Measurements from ENCODE around the gene ISL1.

The ISL1 gene

GRCh38 chr5:51416149-51416548, 32.9 kb downstream of the ISL1 start:
- H3K27me3 ChIP-seq = no peaks in the 10 kb centered on the region
- no peaks in the 10 kb centered on the region for H3K4me1 ChIP-seq (ENCODE audit: control insufficient read depth in 1 of 2, insufficient read depth in 1 of 2, low read depth in 1 of 2, low read length in 1 of 2)
- no peaks in the 10 kb centered on the region for H3K36me3 ChIP-seq

GRCh38 chr5:51433052-51433710, 49.9 kb downstream of the ISL1 start:
- H3K9me3 ChIP-seq = no peaks in the 10 kb centered on the region
- no peaks in the 10 kb centered on the region for H3K4me1 ChIP-seq (ENCODE audit: control insufficient read depth in 1 of 2, insufficient read depth in 1 of 2, low read depth in 1 of 2, low read length in 1 of 2)
- no peak overlapping the region for H3K4me3 ChIP-seq (ENCODE audit: low read depth in 1 of 2, low read length in 1 of 2)
- no peaks in the 10 kb centered on the region for H3K27me3 ChIP-seq
- TF ChIP-seq, protein P1, sequence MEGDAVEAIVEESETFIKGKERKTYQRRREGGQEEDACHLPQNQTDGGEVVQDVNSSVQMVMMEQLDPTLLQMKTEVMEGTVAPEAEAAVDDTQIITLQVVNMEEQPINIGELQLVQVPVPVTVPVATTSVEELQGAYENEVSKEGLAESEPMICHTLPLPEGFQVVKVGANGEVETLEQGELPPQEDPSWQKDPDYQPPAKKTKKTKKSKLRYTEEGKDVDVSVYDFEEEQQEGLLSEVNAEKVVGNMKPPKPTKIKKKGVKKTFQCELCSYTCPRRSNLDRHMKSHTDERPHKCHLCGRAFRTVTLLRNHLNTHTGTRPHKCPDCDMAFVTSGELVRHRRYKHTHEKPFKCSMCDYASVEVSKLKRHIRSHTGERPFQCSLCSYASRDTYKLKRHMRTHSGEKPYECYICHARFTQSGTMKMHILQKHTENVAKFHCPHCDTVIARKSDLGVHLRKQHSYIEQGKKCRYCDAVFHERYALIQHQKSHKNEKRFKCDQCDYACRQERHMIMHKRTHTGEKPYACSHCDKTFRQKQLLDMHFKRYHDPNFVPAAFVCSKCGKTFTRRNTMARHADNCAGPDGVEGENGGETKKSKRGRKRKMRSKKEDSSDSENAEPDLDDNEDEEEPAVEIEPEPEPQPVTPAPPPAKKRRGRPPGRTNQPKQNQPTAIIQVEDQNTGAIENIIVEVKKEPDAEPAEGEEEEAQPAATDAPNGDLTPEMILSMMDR (IDR thresholded peaks at IDR 0.05) = no peak
- H3K36me3 ChIP-seq = no peaks in the 10 kb centered on the region
- H3K27ac ChIP-seq = no peak overlapping the region

More at GRCh38 chr5:51416149-51416548, 32.9 kb downstream of the ISL1 start:
- Histone ChIP-seq H3K27ac (no peak overlapping the region), H3K4me3 (ENCODE audit: low read depth in 1 of 2, low read length in 1 of 2) (no peak overlapping the region), H3K9me3 (no peaks in the 10 kb centered on the region)
- TF ChIP-seq, protein P1 (IDR thresholded peaks at IDR 0.05) = no peak

DNA sequence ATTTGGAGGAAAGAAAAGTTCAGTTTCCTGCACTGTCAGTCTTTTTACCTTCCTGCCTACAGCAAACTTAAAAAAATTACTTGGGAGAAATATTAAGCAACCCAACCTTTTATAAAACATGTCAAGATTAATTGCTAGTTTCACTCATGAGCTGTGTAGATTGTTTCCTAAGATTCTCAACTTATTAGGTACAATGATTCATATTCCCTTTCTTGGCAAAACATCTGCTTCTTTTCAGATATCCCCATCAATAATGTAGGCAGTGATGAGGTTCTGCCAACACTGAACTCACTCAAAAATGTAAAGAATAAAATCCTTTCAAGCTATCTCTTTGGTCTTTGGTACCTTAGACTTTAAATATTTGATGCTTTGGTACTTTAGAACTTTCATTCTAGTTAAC, 56.0 kb downstream of the ISL1 start:
- H3K27me3 ChIP-seq = no peaks in the 10 kb centered on the region
- no peaks in the 10 kb centered on the region for H3K9me3 ChIP-seq
- no peak overlapping the region for H3K27ac ChIP-seq
- H3K4me1 ChIP-seq (ENCODE audit: control insufficient read depth in 1 of 2, insufficient read depth in 1 of 2, low read depth in 1 of 2, low read length in 1 of 2) = no peaks in the 10 kb centered on the region
- TF ChIP-seq, protein P1 (IDR thresholded peaks at IDR 0.05) = no peak
- H3K4me3 ChIP-seq (ENCODE audit: low read depth in 1 of 2, low read length in 1 of 2) = no peak overlapping the region
- no peaks in the 10 kb centered on the region for H3K36me3 ChIP-seq

All from neutrophil (primary cell).